Measurements from ENCODE around the gene STYXL1.

DNA sequence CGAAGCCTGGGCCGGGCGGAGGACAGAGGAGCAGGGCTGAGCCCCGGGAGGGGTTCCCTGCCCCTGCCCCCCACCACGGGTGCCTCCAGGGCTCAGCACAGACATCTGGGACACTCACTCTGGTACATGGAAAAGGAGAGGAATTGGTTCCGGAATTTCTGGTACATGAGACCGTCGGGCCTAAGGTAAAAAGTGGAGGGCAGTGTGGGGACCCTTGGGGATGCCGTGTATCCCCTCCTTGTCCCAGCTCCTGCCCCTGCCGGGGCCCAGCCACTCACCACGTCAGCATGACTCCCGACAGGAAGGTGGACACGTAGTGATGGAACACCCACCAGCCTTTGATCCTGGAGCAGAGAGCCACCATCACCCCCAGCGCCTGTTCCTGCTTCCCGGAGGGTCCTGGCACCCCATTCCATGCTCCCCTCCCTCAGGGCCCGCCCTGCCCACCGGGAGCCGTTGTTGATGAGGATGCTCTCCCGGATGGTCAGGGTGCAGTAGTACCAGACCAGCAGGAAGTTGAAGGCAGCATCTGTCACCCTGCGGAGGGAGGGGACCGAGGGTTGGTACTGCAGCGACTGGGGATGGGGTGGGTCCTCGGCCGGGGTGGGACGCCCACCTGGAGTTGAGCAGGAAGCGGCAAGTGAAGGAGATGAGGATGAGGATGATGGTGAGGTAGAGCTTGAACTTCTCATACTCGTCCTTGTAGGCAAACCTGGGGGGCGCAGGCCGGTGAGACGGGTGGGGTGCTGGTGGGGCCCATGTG lies 59.8 kb downstream of the STYXL1 start:
- TF ChIP-seq, protein P1, sequence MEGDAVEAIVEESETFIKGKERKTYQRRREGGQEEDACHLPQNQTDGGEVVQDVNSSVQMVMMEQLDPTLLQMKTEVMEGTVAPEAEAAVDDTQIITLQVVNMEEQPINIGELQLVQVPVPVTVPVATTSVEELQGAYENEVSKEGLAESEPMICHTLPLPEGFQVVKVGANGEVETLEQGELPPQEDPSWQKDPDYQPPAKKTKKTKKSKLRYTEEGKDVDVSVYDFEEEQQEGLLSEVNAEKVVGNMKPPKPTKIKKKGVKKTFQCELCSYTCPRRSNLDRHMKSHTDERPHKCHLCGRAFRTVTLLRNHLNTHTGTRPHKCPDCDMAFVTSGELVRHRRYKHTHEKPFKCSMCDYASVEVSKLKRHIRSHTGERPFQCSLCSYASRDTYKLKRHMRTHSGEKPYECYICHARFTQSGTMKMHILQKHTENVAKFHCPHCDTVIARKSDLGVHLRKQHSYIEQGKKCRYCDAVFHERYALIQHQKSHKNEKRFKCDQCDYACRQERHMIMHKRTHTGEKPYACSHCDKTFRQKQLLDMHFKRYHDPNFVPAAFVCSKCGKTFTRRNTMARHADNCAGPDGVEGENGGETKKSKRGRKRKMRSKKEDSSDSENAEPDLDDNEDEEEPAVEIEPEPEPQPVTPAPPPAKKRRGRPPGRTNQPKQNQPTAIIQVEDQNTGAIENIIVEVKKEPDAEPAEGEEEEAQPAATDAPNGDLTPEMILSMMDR (IDR thresholded peaks at IDR 0.05 in 4 of 5, conservative IDR thresholded peaks at IDR 0.05 in 1 of 5), result no peak
- no peak for TF ChIP-seq POLR2A (IDR thresholded peaks at IDR 0.05)

All from gastrocnemius medialis (tissue), 4 donors.